OCI-LY7 (cell line): ENCODE results near the gene TECPR2. TPM values are rescaled to one million over a fixed set of nuclear protein-coding genes. Genes with fewer than 3 reads are reported as not detected.
"Not testable (repeated sequence)": the region's sequence is repeated elsewhere in the genome, so short reads cannot be mapped to it uniquely, and the experiment has no call there.

ENCODE experiments used
- BruUV-seq: library from RNA; stranded (reverse); fragments of 400-500 nt; replicated peaks from 2 replicates; lab custom pipeline; 2021; lab: Mats Ljungman, UMichigan
- CTCF ChIA-PET: fragments of 300-600 bp; sonication (Branson Sonifier 250); formaldehyde crosslinking; loops from one replicate; lab custom pipeline; 2022; ENCODE audit warnings: antibody characterized with exemption; ENCODE audit not compliant: unreplicated experiment; lab: Charles Lee
- POLR2A ChIA-PET: fragments of 300-600 bp; sonication (Branson Sonifier 250); formaldehyde crosslinking; loops from one replicate; lab custom pipeline; 2022; ENCODE audit warnings: antibody characterized with exemption; lab: Charles Lee
- DNase-seq: peaks from one replicate; pipeline ENCODE4 v3.0.0-alpha.2; 2015; ENCODE audit warnings: low spot score
- H2AFZ ChIP-seq: fragments of 200-600 bp; sonication (generic), shearing (Covaris generic); 2 replicates; pipeline ENCODE4 v1.6.1; 2014; ENCODE audit warnings: mild to moderate bottlenecking, antibody characterized with exemption, low read length, moderate library complexity
- H3K27ac ChIP-seq: fragments of 200-600 bp; sonication (generic); 2 replicates; pipeline ENCODE4 v1.5.1; 2014; ENCODE audit warnings: mixed run types, low read depth, mild to moderate bottlenecking, moderate library complexity, low read length, inconsistent platforms; ENCODE audit not compliant: poor library complexity, severe bottlenecking
- H3K36me3 ChIP-seq: fragments of 200-600 bp; sonication (generic); 2 replicates; pipeline ENCODE4 v1.6.1; 2014; ENCODE audit warnings: mild to moderate bottlenecking, antibody characterized with exemption, low read length, moderate library complexity, mixed read lengths; ENCODE audit not compliant: insufficient read depth
- H3K4me1 ChIP-seq: fragments of 200-600 bp; sonication (generic); 2 replicates; pipeline ENCODE4 v1.5.1; 2014; ENCODE audit warnings: mild to moderate bottlenecking, low read length; ENCODE audit not compliant: insufficient read depth, poor library complexity, severe bottlenecking
- H3K4me2 ChIP-seq: fragments of 200-600 bp; sonication (generic); 2 replicates; pipeline ENCODE4 v1.6.1; 2014; ENCODE audit warnings: mild to moderate bottlenecking, low read length
- H3K4me3 ChIP-seq: fragments of 200-600 bp; sonication (generic); 2 replicates; pipeline ENCODE4 v1.5.1; 2014; ENCODE audit warnings: mild to moderate bottlenecking, low read depth, low read length; ENCODE audit not compliant: poor library complexity, severe bottlenecking
- H3K79me2 ChIP-seq: fragments of 200-600 bp; sonication (generic); 2 replicates; pipeline ENCODE4 v1.6.1; 2016; ENCODE audit warnings: low read depth, mild to moderate bottlenecking, low read length, moderate library complexity, mixed read lengths; ENCODE audit not compliant: insufficient read depth
- H3K9me2 ChIP-seq: fragments of 200-600 bp; sonication (generic); 2 replicates; pipeline ENCODE4 v1.6.1; 2016; ENCODE audit warnings: mild to moderate bottlenecking, low read length, mixed read lengths; ENCODE audit not compliant: insufficient read depth
- H3K9me3 ChIP-seq: fragments of 200-600 bp; sonication (generic); 2 replicates; pipeline ENCODE4 v1.6.1; 2014; ENCODE audit warnings: mild to moderate bottlenecking, mixed run types, low read length, mixed read lengths
- H4K20me1 ChIP-seq: fragments of 200-600 bp; sonication (generic); 2 replicates; pipeline ENCODE4 v1.6.1; 2014; ENCODE audit warnings: mild to moderate bottlenecking, antibody characterized with exemption, low read length, moderate library complexity, mixed read lengths; ENCODE audit not compliant: insufficient read depth
- CTCF ChIP-seq: fragments of 200-600 bp; sonication (generic); conservative IDR thresholded peaks from 2 replicates; pipeline ENCODE4 v1.5.1; 2014; ENCODE audit warnings: mild to moderate bottlenecking, antibody characterized with exemption, low read length, moderate library complexity, mixed read lengths
- EZH2phosphoT487 ChIP-seq: fragments of 200-600 bp; sonication (generic); IDR thresholded peaks from 2 replicates; pipeline ENCODE4 v1.6.1; 2018; ENCODE audit warnings: low read depth, borderline replicate concordance, mild to moderate bottlenecking, mixed run types, antibody characterized with exemption, low read length, moderate library complexity, mixed read lengths
- intact Hi-C: fragments of 100-400 bp; cut with micrococcal nuclease; formaldehyde crosslinking; loops from one replicate; pipeline ENCODE4 v1.10.0; 2022; ENCODE audit not compliant: unreplicated experiment
- total RNA-seq, 2 experiments: library from RNA; depleted of rRNA in 1 of 2; stranded (reverse); fragments of >200 nt in 1 of 2; shearing (Covaris generic) in 1 of 2; gene quantifications; 2 replicates each; pipeline ENCODE4 v1.2.3, GENCODE V29; 2014 to 2022

TECPR2 gene
- total RNA-seq, 2 experiments from 2014 or later, result 5.3 to 12.7 TPM

DNA sequence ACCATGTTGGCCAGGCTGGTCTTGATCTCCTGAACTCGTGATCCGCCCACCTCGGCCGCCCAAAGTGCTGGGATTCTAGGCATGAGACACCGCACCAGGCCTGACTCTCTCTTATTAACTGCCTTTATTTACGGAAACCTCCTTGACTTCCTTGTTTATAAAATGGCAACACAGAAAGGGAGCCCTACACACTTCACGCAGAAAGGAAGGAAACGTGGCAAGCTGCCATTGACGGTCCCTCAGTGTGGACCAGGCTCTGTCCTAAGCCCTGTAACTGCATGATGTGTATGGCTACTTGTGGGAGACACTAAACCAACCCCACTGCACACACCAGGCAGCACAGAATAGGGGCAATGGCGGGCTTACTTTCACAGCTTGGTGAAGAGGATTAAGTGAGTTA lies 11.7 kb upstream of the TECPR2 start:
- no peak for TF ChIP-seq EZH2phosphoT487
- no peak for TF ChIP-seq CTCF
- ChIA-PET CTCF (interaction anchor here (0.6 kb wide), 1 partner anchor 288 kb away, joined by 3 read pairs; no protein-coding TSS in a partner anchor), POLR2A (no interaction called here)
- Histone ChIP-seq H4K20me1 (no peaks in the 10 kb centered on the region), H3K27ac (no peak overlapping the region), H2AFZ (no peak overlapping the region), H3K79me2 (no peaks in the 10 kb centered on the region), H3K4me2 (no peak overlapping the region), H3K4me3 (no peak overlapping the region), H3K9me3 (no peaks in the 10 kb centered on the region), H3K9me2 (no peaks in the 10 kb centered on the region), H3K36me3 (peaks cover 62% of the 10 kb centered on the region), H3K4me1 (no peaks in the 10 kb centered on the region)
- no TSS peak for BruUV-seq
- intact Hi-C loops, result no loop called here
- no peak for DNase-seq

GRCh38 chr14:102351593-102351992 lies 11.1 kb upstream of the TECPR2 start:
- DNase-seq, BruUV-seq, H3K4me3 ChIP-seq, CTCF ChIA-PET, H2AFZ ChIP-seq, H3K27ac ChIP-seq, H3K4me2 ChIP-seq, H4K20me1 ChIP-seq, intact Hi-C loops, H3K9me3 ChIP-seq, H3K79me2 ChIP-seq, H3K4me1 ChIP-seq, H3K9me2 ChIP-seq: not testable (repeated sequence)
- peaks cover 67% of the 10 kb centered on the region for H3K36me3 ChIP-seq
- POLR2A ChIA-PET, result interaction anchor here (0.7 kb wide), 1 partner anchor 150 kb away, joined by 3 read pairs; no protein-coding TSS in a partner anchor

DNA sequence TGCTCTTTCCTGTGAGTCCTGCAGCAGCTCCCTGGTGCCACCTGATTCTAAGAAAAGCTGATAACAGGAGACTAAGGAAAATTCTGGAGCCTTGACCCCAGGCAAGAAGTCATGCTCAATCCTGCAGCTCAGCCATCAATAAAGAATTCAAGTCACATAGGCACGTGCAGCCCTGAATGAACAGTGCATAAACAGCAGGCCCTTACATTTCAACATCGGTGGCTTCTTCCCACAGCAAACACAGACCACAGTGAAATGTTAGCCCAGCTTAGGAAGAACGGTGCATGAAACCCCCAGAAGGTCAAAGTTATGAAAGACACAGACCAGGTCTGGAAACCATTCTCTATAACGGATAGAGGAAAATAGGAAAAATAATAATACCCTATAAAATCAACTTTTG lies 10.5 kb upstream of the TECPR2 start:
- BruUV-seq, result no TSS peak
- H3K4me2 ChIP-seq, result no peak overlapping the region
- ChIA-PET CTCF (no interaction called here), POLR2A (interaction anchor here (0.7 kb wide), 1 partner anchor 149 kb away, joined by 3 read pairs; no protein-coding TSS in a partner anchor)
- no peaks in the 10 kb centered on the region for H3K4me1 ChIP-seq
- H3K9me2 ChIP-seq, result no peaks in the 10 kb centered on the region
- no peaks in the 10 kb centered on the region for H4K20me1 ChIP-seq
- H3K36me3 ChIP-seq, result peaks cover 70% of the 10 kb centered on the region
- H3K4me3 ChIP-seq, result no peak overlapping the region
- H3K9me3 ChIP-seq, result no peaks in the 10 kb centered on the region
- no peaks in the 10 kb centered on the region for H3K79me2 ChIP-seq
- H3K27ac ChIP-seq, result no peak overlapping the region
- no peak for DNase-seq
- H2AFZ ChIP-seq, result no peak overlapping the region
- TF ChIP-seq EZH2phosphoT487 (no peak), CTCF (no peak)
- intact Hi-C loops, result no loop called here
